GM12874 (cell line): Measurements from ENCODE around the gene PRKCE.
A peak's percentile ranks its signal among the peaks of the same experiment; 100 is the strongest.

Source experiments
- TF ChIP-seq, protein P1 (sequence below): IDR thresholded peaks from 2 replicates; pipeline ENCODE4 v1.5.1; 2011; ENCODE audit warnings: low read depth, mild to moderate bottlenecking, control low read depth, low read length, moderate library complexity; ENCODE audit not compliant: insufficient read depth

The PRKCE gene

DNA sequence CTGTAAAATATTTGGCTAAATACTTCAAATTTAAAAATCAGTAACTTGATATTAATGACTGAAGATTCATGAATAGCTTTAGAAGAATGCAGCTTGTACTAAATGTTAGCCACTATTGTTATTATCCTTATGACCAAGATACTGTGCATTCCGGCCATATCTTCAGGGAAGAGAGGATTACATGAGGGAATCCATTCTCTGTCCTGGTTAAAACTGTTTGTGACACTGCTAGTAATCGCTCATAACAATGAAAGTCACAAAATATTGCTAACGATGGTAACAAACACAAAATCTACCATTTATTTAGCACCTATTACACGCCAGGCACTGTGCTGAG, 217.7 kb downstream of the PRKCE start:
- TF ChIP-seq, protein P1, sequence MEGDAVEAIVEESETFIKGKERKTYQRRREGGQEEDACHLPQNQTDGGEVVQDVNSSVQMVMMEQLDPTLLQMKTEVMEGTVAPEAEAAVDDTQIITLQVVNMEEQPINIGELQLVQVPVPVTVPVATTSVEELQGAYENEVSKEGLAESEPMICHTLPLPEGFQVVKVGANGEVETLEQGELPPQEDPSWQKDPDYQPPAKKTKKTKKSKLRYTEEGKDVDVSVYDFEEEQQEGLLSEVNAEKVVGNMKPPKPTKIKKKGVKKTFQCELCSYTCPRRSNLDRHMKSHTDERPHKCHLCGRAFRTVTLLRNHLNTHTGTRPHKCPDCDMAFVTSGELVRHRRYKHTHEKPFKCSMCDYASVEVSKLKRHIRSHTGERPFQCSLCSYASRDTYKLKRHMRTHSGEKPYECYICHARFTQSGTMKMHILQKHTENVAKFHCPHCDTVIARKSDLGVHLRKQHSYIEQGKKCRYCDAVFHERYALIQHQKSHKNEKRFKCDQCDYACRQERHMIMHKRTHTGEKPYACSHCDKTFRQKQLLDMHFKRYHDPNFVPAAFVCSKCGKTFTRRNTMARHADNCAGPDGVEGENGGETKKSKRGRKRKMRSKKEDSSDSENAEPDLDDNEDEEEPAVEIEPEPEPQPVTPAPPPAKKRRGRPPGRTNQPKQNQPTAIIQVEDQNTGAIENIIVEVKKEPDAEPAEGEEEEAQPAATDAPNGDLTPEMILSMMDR: no peak

DNA sequence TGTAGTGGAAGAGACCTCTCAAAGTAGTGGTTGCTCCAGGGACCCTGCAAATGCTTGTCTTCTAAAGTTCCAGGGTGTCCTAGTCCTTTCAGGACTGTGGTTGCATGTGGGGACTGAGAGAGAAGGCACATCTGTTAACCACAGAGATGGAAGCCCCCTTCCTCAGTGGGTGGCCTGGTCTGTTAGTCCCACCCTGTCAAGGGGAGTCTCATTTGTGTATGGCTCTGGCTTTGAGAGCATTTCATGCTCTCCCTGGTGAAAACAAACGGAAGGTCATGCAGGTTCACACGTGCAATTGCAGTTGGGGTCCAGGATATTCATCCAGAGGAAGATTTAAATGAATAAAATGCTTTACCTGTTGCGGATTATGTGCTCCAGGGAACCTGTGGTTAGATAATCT, 219.6 kb downstream of the PRKCE start:
- TF ChIP-seq, protein P1: no peak

DNA sequence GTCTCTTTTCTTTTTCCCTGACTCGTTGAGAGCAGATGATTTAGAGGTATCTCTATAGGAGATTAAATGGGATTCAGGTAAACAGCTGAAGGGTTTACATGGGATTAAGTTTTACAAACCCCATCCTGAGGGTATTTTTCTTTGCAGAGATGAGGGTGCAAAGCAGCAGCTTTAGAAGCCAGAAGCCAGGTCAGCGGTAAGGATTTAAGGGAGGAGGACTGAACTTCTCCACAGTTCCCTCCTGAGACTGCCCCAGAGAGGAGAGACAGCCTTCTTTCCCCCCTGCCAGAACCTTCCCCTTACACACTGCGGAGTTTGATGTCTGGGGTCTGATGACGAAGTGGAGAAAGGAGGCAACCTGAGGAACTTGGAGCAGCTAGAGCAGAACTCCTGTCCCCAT, 220.1 kb downstream of the PRKCE start:
- TF ChIP-seq, protein P1: no peak

DNA sequence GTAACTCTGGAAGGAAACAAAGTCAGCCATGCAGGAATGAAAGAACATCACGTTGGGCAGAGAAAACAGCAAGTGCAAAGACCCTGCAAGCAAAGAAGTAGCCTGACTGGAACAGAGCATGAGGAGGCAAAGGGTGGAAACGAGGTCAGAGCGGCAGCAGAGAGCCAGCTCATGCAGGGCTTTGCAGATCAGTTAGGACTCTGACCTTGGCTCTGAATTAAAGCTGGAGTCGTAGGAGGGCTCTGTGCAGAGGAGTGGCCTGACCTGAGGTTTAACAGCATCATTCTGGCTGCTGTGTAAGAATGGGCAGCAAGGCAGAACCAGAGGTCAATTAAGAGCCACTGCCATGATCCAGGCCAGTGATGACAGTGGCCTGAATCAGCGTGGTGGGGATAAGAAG, 220.7 kb downstream of the PRKCE start:
- TF ChIP-seq, protein P1: no peak

DNA sequence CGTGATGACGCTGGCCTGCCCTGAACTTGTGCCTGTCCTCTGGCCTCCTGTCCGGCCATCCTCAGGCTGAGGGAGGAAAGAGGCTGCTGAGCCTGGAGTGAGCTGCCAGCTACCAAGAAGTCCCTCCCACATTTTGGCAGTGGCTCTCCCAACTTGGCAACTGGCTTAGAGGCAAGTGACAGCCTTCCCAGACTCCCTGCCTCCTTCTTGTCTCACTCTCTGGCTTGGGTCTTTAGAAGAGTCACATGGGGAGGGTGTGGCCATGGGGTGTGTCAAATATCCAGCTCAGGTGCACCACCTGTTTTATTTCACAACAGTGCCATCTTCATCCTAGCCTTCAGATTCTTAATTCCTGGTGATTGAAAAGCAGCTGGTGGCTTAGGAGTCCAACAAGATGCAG, 222.9 kb downstream of the PRKCE start:
- TF ChIP-seq, protein P1: no peak

DNA sequence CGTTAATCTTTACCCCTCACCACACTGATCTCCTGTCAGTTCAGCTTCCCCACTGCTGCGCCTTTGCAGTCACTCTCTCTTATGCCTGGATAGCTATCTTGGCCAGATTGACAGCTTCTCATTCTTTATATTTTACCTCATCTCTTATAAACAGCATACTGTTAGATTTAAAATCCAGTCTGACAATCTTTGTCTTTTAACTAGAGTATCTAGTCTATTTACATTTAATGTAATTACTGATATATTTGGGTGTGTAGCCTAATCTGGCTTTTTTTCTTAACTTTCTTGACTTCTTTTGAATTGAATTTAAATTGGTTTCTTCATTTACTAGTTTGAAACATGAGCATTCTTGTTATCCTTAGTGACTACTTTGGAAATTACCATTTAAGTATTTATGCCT, 225.1 kb downstream of the PRKCE start:
- TF ChIP-seq, protein P1: no peak

DNA sequence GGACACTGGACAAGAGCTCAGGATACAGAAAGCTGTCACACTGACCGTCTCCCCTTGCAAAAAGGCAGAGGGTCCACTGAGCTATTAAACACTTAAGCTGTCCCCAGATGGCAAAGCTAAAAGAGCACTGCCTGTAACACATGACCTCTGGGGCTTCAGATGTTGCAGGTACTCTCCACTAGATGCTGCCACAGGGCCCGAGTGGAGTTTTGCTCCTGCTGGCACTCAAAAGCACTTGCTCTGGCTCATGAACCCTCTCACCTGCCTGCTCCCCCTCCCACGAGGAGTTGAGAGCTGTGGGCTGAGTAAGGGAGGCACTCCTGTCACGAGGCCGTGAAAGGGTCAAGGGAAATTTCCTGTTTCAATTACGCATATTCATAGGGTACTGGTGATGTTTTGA, 227.9 kb downstream of the PRKCE start:
- TF ChIP-seq, protein P1: 0 out of 2 replicates have a peak, but pooled peaks have one; percentile 16

DNA sequence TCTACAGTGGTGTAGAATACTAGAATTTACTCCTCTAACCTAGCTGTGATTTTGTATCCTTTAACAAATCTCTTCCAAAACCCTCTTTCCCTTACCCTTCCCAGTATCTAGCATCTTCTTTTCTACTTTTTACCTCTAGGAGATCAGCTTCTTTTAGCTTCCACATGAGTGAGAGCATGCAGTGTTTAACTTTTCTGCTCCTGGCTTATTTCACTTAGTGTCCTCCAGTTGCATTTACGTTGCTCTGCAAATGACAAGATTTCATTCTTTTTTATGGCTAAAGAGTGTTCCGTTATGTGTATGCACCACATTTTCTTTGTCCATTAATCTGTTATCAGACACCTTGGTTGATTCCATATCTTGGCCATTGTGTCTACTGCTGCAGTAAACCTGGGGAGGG, 228.5 kb downstream of the PRKCE start:
- TF ChIP-seq, protein P1: no peak
